GM19023 (cell line): ENCODE measurements around the gene TRAF3IP3.

Experiments used
- ATAC-seq: cut with Tn5 transposase; IDR thresholded peaks from one replicate; pipeline ENCODE4 v1.9.1; 2021; ENCODE audit warnings: mild to moderate bottlenecking, moderate library complexity; ENCODE audit not compliant: unreplicated experiment

TRAF3IP3 gene

GRCh38 chr1:209822706-209823105, 66.9 kb downstream of the TRAF3IP3 start:
- no peak for ATAC-seq

GRCh38 chr1:209823143-209824041, 67.5 kb downstream of the TRAF3IP3 start:
- no peak for ATAC-seq

GRCh38 chr1:209825591-209826434, 70.0 kb downstream of the TRAF3IP3 start:
- ATAC-seq: no peak

- peak; percentile 92 for ATAC-seq
Measured at GRCh38 chr1:209827384-209828262, 71.8 kb downstream of the TRAF3IP3 start, which contains the start of gene UTP25. UTP25 (plus strand) TSS chr1:209827972; CDS start chr1:209828064, 92 bp downstream.

GRCh38 chr1:209829716-209830115, 73.9 kb downstream of the TRAF3IP3 start:
- ATAC-seq: no peak

GRCh38 chr1:209830722-209831121, 74.9 kb downstream of the TRAF3IP3 start:
- ATAC-seq: no peak

- ATAC-seq: no peak
Measured at GRCh38 chr1:209831615-209832014, 75.8 kb downstream of the TRAF3IP3 start.
